Right atrium auricular region (tissue), 2 donors: ENCODE measurements around the gene CDC42BPA. TPM values are rescaled to one million over a fixed set of nuclear protein-coding genes. Genes with fewer than 3 reads are reported as not detected.
"Not testable (repeated sequence)": the region's sequence is repeated elsewhere in the genome, so short reads cannot be mapped to it uniquely, and the experiment has no call there.

Experiments used
- DNase-seq: peaks from one replicate; pipeline ENCODE4 v3.0.0-alpha.2; 2019; ENCODE audit warnings: low spot score
- H3K27ac ChIP-seq, 2 donors: fragments of 200-600 bp; sonication (generic); 1 replicate in 1 of 2; 2 replicates in 1 of 2; pipeline ENCODE4 v1.5.1; 2016 to 2019
- H3K27me3 ChIP-seq, 2 donors: fragments of 200-600 bp; sonication (generic); one replicate each; pipeline versions ENCODE4 v1.5.1 to v1.6.0; 2017 to 2019
- H3K36me3 ChIP-seq: fragments of 200-600 bp; sonication (generic); one replicate; pipeline ENCODE4 v1.5.1; 2016
- H3K4me1 ChIP-seq, 2 donors: fragments of 200-600 bp; sonication (generic); one replicate each; pipeline versions ENCODE4 v1.5.1 to v1.6.0; 2017 to 2019
- H3K4me3 ChIP-seq, 2 donors: fragments of 200-600 bp; sonication (generic); 1 replicate in 1 of 2; 2 replicates in 1 of 2; pipeline ENCODE4 v1.5.1; 2017 to 2019; ENCODE audit warnings: mild to moderate bottlenecking in 1 of 2, moderate library complexity in 1 of 2
- H3K9me3 ChIP-seq, 2 donors: fragments of 200-600 bp; sonication (generic); one replicate each; pipeline ENCODE4 v1.5.1; 2019
- CTCF ChIP-seq, 2 donors: fragments of 200-600 bp; sonication (generic); IDR thresholded peaks; one replicate each; pipeline ENCODE4 v1.5.1; 2019; ENCODE audit warnings: antibody characterized with exemption in 2 of 2
- total RNA-seq, 2 donors: library from RNA; depleted of rRNA; stranded (reverse); fragments of >200 nt; gene quantifications; one replicate each; pipeline ENCODE4 v1.1.0, GENCODE V29; 2016

The CDC42BPA gene
- total RNA-seq, 2 donors from 2014 or later = 26.0 to 32.0 TPM

GRCh38 chr1:227343206-227343605 is 24.9 kb upstream of the CDC42BPA start:
- no peak for DNase-seq
- H3K4me1 ChIP-seq = peaks cover 0 to 9% of the 10 kb centered on the region in 2 donors

GRCh38 chr1:227342075-227342829 is 24.0 kb upstream of the CDC42BPA start:
- TF ChIP-seq CTCF (IDR thresholded peaks at IDR 0.05) = no peak
- peaks cover 0 to 9% of the 10 kb centered on the region in 2 donors for H3K4me1 ChIP-seq
- DNase-seq = no peak
- no peaks in the 10 kb centered on the region for H3K36me3 ChIP-seq
- no peaks in the 10 kb centered on the region for H3K27me3 ChIP-seq
- no peak overlapping the region for H3K27ac ChIP-seq
- H3K9me3 ChIP-seq = no peaks in the 10 kb centered on the region
- no peak overlapping the region for H3K4me3 ChIP-seq

More at GRCh38 chr1:227343206-227343605, 24.9 kb upstream of the CDC42BPA start:
- no peak for TF ChIP-seq CTCF (IDR thresholded peaks at IDR 0.05)
- Histone ChIP-seq H3K9me3 (no peaks in the 10 kb centered on the region), H3K4me3 (no peak overlapping the region), H3K27me3 (no peaks in the 10 kb centered on the region), H3K27ac (no peak overlapping the region), H3K36me3 (no peaks in the 10 kb centered on the region)

GRCh38 chr1:227336136-227336535 is 17.8 kb upstream of the CDC42BPA start:
- not testable (repeated sequence) for H3K27me3 ChIP-seq, H3K36me3 ChIP-seq, H3K4me1 ChIP-seq, H3K9me3 ChIP-seq, DNase-seq, H3K27ac ChIP-seq, H3K4me3 ChIP-seq

- no peaks in the 10 kb centered on the region for H3K36me3 ChIP-seq
- H3K27ac ChIP-seq = no peak overlapping the region
- H3K4me3 ChIP-seq = no peak overlapping the region
- H3K9me3 ChIP-seq = no peaks in the 10 kb centered on the region
- no peaks in the 10 kb centered on the region for H3K27me3 ChIP-seq
- DNase-seq = no peak
- no peak for TF ChIP-seq CTCF (IDR thresholded peaks at IDR 0.05)
- no peaks in the 10 kb centered on the region for H3K4me1 ChIP-seq
Measured at GRCh38 chr1:227335242-227336020, 17.1 kb upstream of the CDC42BPA start.

- Histone ChIP-seq H3K36me3 (no peaks in the 10 kb centered on the region), H3K27me3 (no peaks in the 10 kb centered on the region), H3K4me1 (no peaks in the 10 kb centered on the region), H3K9me3 (no peaks in the 10 kb centered on the region), H3K4me3 (no peak overlapping the region), H3K27ac (no peak overlapping the region)
- TF ChIP-seq CTCF (IDR thresholded peaks at IDR 0.05) = no peak
- DNase-seq = no peak
Measured at GRCh38 chr1:227333423-227333822, 15.1 kb upstream of the CDC42BPA start.

- Histone ChIP-seq H3K4me3 (no peak overlapping the region), H3K4me1 (no peaks in the 10 kb centered on the region), H3K36me3 (no peaks in the 10 kb centered on the region), H3K9me3 (no peaks in the 10 kb centered on the region), H3K27me3 (no peaks in the 10 kb centered on the region), H3K27ac (no peak overlapping the region)
- no peak for TF ChIP-seq CTCF (IDR thresholded peaks at IDR 0.05)
- DNase-seq = no peak
Measured at GRCh38 chr1:227330279-227331076, 12.2 kb upstream of the CDC42BPA start.
